Thoracic aorta (tissue), 2 donors: ENCODE results near the gene ACTR8. TPM values are rescaled to one million over a fixed set of nuclear protein-coding genes. Genes with fewer than 3 reads are reported as not detected.
"Not testable (repeated sequence)": the region's sequence is repeated elsewhere in the genome, so short reads cannot be mapped to it uniquely, and the experiment has no call there.

Source experiments
- ATAC-seq: fragments of 150-250 bp; one replicate; pipeline ENCODE4 v1.8.0; 2017; ENCODE audit warnings: low read depth; ENCODE audit not compliant: insufficient number of reproducible peaks, low FRiP score
- DNase-seq: peaks from one replicate; pipeline ENCODE4 v3.0.0-alpha.2; 2020; ENCODE audit warnings: low spot score
- H3K27ac ChIP-seq, 2 donors: fragments of 200-600 bp; sonication (generic); 1 replicate in 1 of 2; 2 replicates in 1 of 2; pipeline ENCODE4 v1.5.1; 2016; ENCODE audit warnings: mild to moderate bottlenecking in 2 of 2, moderate library complexity in 2 of 2
- H3K27me3 ChIP-seq: fragments of 200-600 bp; sonication (generic); replicated peaks from 2 replicates; pipeline ENCODE4 v1.6.0; 2016; ENCODE audit warnings: mild to moderate bottlenecking; ENCODE audit not compliant: insufficient read depth
- H3K36me3 ChIP-seq: fragments of 200-600 bp; sonication (generic); one replicate; pipeline ENCODE4 v1.5.1; 2016
- H3K4me1 ChIP-seq, 2 donors: fragments of 200-600 bp; sonication (generic); 1 replicate in 1 of 2; 2 replicates in 1 of 2; pipeline versions ENCODE4 v1.5.1 to v1.6.0; 2016; ENCODE audit warnings: low read depth in 2 of 2, mild to moderate bottlenecking in 1 of 2; ENCODE audit not compliant: control insufficient read depth in 1 of 2
- H3K4me3 ChIP-seq: fragments of 200-600 bp; sonication (generic); 2 replicates; pipeline ENCODE4 v1.5.1; 2016; ENCODE audit warnings: mild to moderate bottlenecking
- H3K9me3 ChIP-seq: fragments of 200-600 bp; sonication (generic); 2 replicates; pipeline ENCODE4 v1.5.1; 2016
- CTCF ChIP-seq: fragments of 200-600 bp; sonication (generic); IDR thresholded peaks from one replicate; pipeline ENCODE4 v1.5.1; 2019; ENCODE audit warnings: antibody characterized with exemption
- total RNA-seq, 2 donors: library from RNA; depleted of rRNA; stranded (reverse); fragments of >200 nt; gene quantifications; one replicate each; pipeline versions ENCODE4 v1.1.0 to v1.2.3, GENCODE V29; 2016

The ACTR8 gene
- 10 to 100 TPM; 13.1 to 22.8 TPM for total RNA-seq

- TF ChIP-seq CTCF: peak; percentile 35
- H3K4me3 ChIP-seq: peak within 1 kb of the TSS; percentile 98
- ATAC-seq (peak; percentile 45), DNase-seq (peak; percentile 47)
- H3K27me3 ChIP-seq: no peaks in the 10 kb centered on the region
- H3K4me1 ChIP-seq: peaks cover 10 to 13% of the 10 kb centered on the region in 2 donors
- no peaks in the 10 kb centered on the region for H3K9me3 ChIP-seq
- peak within 1 kb of the TSS; percentile 76 to 88 for H3K27ac ChIP-seq
- peaks cover 26% of the 10 kb centered on the region for H3K36me3 ChIP-seq
Measured at GRCh38 chr3:53881691-53882593, at the start of gene ACTR8. ACTR8 (minus strand) TSS chr3:53882152; CDS start chr3:53882101, 51 bp downstream.

- not testable (repeated sequence) for H3K36me3 ChIP-seq, H3K4me1 ChIP-seq, ATAC-seq, H3K4me3 ChIP-seq, H3K27ac ChIP-seq, H3K9me3 ChIP-seq, H3K27me3 ChIP-seq, DNase-seq
Measured at GRCh38 chr3:53927208-53927872, 45.4 kb upstream of the ACTR8 start.

GRCh38 chr3:53921296-53921695, 39.3 kb upstream of the ACTR8 start:
- Histone ChIP-seq H3K27me3 (no peaks in the 10 kb centered on the region), H3K4me1 (no peaks in the 10 kb centered on the region), H3K4me3 (no peak overlapping the region), H3K9me3 (no peaks in the 10 kb centered on the region), H3K36me3 (no peaks in the 10 kb centered on the region), H3K27ac (no peak overlapping the region)
- no peak for ATAC-seq
- TF ChIP-seq CTCF: no peak
- DNase-seq: no peak

GRCh38 chr3:53919741-53920140, 37.8 kb upstream of the ACTR8 start:
- DNase-seq (no peak), ATAC-seq (no peak)
- no peaks in the 10 kb centered on the region for H3K9me3 ChIP-seq
- no peak overlapping the region for H3K27ac ChIP-seq
- H3K36me3 ChIP-seq: no peaks in the 10 kb centered on the region
- H3K4me3 ChIP-seq: no peak overlapping the region
- H3K27me3 ChIP-seq: no peaks in the 10 kb centered on the region
- no peaks in the 10 kb centered on the region for H3K4me1 ChIP-seq
- no peak for TF ChIP-seq CTCF

GRCh38 chr3:53913401-53913800, 31.4 kb upstream of the ACTR8 start:
- no peaks in the 10 kb centered on the region for H3K4me1 ChIP-seq
- H3K4me3 ChIP-seq: no peak overlapping the region
- ATAC-seq: no peak
- no peaks in the 10 kb centered on the region for H3K36me3 ChIP-seq
- no peak for TF ChIP-seq CTCF
- H3K9me3 ChIP-seq: no peaks in the 10 kb centered on the region
- H3K27me3 ChIP-seq: peaks cover 5% of the 10 kb centered on the region
- DNase-seq: no peak
- H3K27ac ChIP-seq: no peak overlapping the region
